ENCODE data around the gene XRCC5.

- TF ChIP-seq SUZ12 (IDR thresholded peaks at IDR 0.05; ENCODE audit: extremely low read depth, insufficient read depth, insufficient read length) (no peak), ZNF274 (IDR thresholded peaks at IDR 0.05; ENCODE audit: low read depth, low read length) (no peak), YY1 (IDR thresholded peaks at IDR 0.05; ENCODE audit: insufficient read depth, insufficient read length) (no peak)
Measured at GRCh38 chr2:216071111-216071851, 37.9 kb upstream of the XRCC5 start.
